Measurements from ENCODE around the gene ASL. TPM values are rescaled to one million over a fixed set of nuclear protein-coding genes. Genes with fewer than 3 reads are reported as not detected.

Gene ASL
- total RNA-seq, 1 donor from 2014 or later: 27.7 TPM

- Histone ChIP-seq H4K20me1 (ENCODE audit: insufficient read depth, low read length) (no peaks in the 10 kb centered on the region), H3K79me2 (ENCODE audit: insufficient read depth, low read length) (no peaks in the 10 kb centered on the region), H2AFZ (ENCODE audit: low read depth, low read length) (no peak overlapping the region), H3K27me3 (ENCODE audit: insufficient read depth, low read length) (no peaks in the 10 kb centered on the region), H3K27ac (ENCODE audit: low read depth, low read length) (no peak overlapping the region), H3K36me3 (ENCODE audit: insufficient read depth, low read length) (no peaks in the 10 kb centered on the region), H3K4me2 (ENCODE audit: low read length) (no peak overlapping the region), H3K4me3 (ENCODE audit: insufficient read depth, low read depth, low read length) (no peak overlapping the region), H3K9ac (ENCODE audit: low read length) (no peak overlapping the region), H3K4me1 (ENCODE audit: insufficient read depth, low read length) (peaks cover 19% of the 10 kb centered on the region), H3K9me3 (ENCODE audit: insufficient read depth, low read depth, low read length) (no peaks in the 10 kb centered on the region)
- no peak overlapping the region for H3K4me3 Mint-ChIP-seq (ENCODE audit: unreplicated experiment)
- peaks cover 11% of the 10 kb centered on the region for H3K4me1 Mint-ChIP-seq (ENCODE audit: low read depth, unreplicated experiment)
- no peaks in the 10 kb centered on the region for H3K9me3 Mint-ChIP-seq (ENCODE audit: unreplicated experiment)
- H3K27me3 Mint-ChIP-seq (ENCODE audit: low read depth, unreplicated experiment): no peaks in the 10 kb centered on the region
- TF ChIP-seq, protein P1, sequence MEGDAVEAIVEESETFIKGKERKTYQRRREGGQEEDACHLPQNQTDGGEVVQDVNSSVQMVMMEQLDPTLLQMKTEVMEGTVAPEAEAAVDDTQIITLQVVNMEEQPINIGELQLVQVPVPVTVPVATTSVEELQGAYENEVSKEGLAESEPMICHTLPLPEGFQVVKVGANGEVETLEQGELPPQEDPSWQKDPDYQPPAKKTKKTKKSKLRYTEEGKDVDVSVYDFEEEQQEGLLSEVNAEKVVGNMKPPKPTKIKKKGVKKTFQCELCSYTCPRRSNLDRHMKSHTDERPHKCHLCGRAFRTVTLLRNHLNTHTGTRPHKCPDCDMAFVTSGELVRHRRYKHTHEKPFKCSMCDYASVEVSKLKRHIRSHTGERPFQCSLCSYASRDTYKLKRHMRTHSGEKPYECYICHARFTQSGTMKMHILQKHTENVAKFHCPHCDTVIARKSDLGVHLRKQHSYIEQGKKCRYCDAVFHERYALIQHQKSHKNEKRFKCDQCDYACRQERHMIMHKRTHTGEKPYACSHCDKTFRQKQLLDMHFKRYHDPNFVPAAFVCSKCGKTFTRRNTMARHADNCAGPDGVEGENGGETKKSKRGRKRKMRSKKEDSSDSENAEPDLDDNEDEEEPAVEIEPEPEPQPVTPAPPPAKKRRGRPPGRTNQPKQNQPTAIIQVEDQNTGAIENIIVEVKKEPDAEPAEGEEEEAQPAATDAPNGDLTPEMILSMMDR (IDR thresholded peaks at IDR 0.05; ENCODE audit: insufficient read depth, low read depth, low read length): no peak
- TF ChIP-seq EZH2 (IDR thresholded peaks at IDR 0.05; ENCODE audit: insufficient read depth, low read length): no peak
- H3K27ac Mint-ChIP-seq (ENCODE audit: unreplicated experiment): peak overlapping the region; percentile 47
- FAIRE-seq (no peak), DNase-seq (ENCODE audit: low read depth) (no peak)
- no peaks in the 10 kb centered on the region for H3K36me3 Mint-ChIP-seq (ENCODE audit: low read depth, unreplicated experiment)
These were observed 21.6 kb upstream of the ASL start for GRCh38 chr7:66054063-66054462.

GRCh38 chr7:66055321-66055956 is 20.2 kb upstream of the ASL start:
- Mint-ChIP-seq H3K27ac (ENCODE audit: unreplicated experiment) (no peak overlapping the region), H3K9me3 (ENCODE audit: unreplicated experiment) (no peaks in the 10 kb centered on the region), H3K4me3 (ENCODE audit: unreplicated experiment) (no peak overlapping the region), H3K36me3 (ENCODE audit: low read depth, unreplicated experiment) (no peaks in the 10 kb centered on the region), H3K4me1 (ENCODE audit: low read depth, unreplicated experiment) (peaks cover 9% of the 10 kb centered on the region), H3K27me3 (ENCODE audit: low read depth, unreplicated experiment) (no peaks in the 10 kb centered on the region)
- H3K9me3 ChIP-seq (ENCODE audit: insufficient read depth, low read depth, low read length): no peaks in the 10 kb centered on the region
- no peak overlapping the region for H2AFZ ChIP-seq (ENCODE audit: low read depth, low read length)
- H3K4me3 ChIP-seq (ENCODE audit: insufficient read depth, low read depth, low read length): no peak overlapping the region
- TF ChIP-seq EZH2 (IDR thresholded peaks at IDR 0.05; ENCODE audit: insufficient read depth, low read length): no peak
- H3K36me3 ChIP-seq (ENCODE audit: insufficient read depth, low read length): no peaks in the 10 kb centered on the region
- FAIRE-seq: no peak
- no peaks in the 10 kb centered on the region for H3K79me2 ChIP-seq (ENCODE audit: insufficient read depth, low read length)
- H3K9ac ChIP-seq (ENCODE audit: low read length): no peak overlapping the region
- H3K4me1 ChIP-seq (ENCODE audit: insufficient read depth, low read length): peaks cover 19% of the 10 kb centered on the region
- H4K20me1 ChIP-seq (ENCODE audit: insufficient read depth, low read length): no peaks in the 10 kb centered on the region
- DNase-seq (ENCODE audit: low read depth): peak; percentile 40
- H3K27me3 ChIP-seq (ENCODE audit: insufficient read depth, low read length): no peaks in the 10 kb centered on the region
- no peak overlapping the region for H3K27ac ChIP-seq (ENCODE audit: low read depth, low read length)
- no peak overlapping the region for H3K4me2 ChIP-seq (ENCODE audit: low read length)

DNA sequence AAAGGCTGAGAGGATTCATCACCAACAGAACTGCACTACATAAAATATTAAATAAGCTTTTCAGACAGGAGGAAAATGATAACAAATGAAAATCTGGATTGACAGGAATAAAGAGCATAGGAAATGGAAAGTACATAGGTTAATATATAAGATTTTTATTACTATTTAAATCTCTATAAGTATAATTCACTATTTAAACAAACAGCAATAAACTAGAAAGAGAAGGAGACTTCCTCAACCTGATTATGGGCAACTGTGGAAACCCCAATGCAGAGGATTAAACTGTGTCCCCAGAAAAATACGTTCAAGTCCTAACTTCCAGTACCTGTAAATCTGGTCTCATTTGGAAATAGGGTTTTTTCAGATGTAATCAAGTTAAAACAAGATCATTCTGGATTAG is 14.8 kb upstream of the ASL start:
- no peaks in the 10 kb centered on the region for H3K79me2 ChIP-seq (ENCODE audit: insufficient read depth, low read length)
- no peaks in the 10 kb centered on the region for H3K27me3 Mint-ChIP-seq (ENCODE audit: low read depth, unreplicated experiment)
- FAIRE-seq (no peak), DNase-seq (ENCODE audit: low read depth) (no peak)
- no peak overlapping the region for H2AFZ ChIP-seq (ENCODE audit: low read depth, low read length)
- H3K9me3 Mint-ChIP-seq (ENCODE audit: unreplicated experiment): no peaks in the 10 kb centered on the region
- H3K36me3 ChIP-seq (ENCODE audit: insufficient read depth, low read length): no peaks in the 10 kb centered on the region
- TF ChIP-seq, protein P1 (IDR thresholded peaks at IDR 0.05; ENCODE audit: insufficient read depth, low read depth, low read length): no peak
- no peak for TF ChIP-seq EZH2 (IDR thresholded peaks at IDR 0.05; ENCODE audit: insufficient read depth, low read length)
- H3K4me1 Mint-ChIP-seq (ENCODE audit: low read depth, unreplicated experiment): no peaks in the 10 kb centered on the region
- H3K27ac Mint-ChIP-seq (ENCODE audit: unreplicated experiment): no peak overlapping the region
- no peak overlapping the region for H3K27ac ChIP-seq (ENCODE audit: low read depth, low read length)
- H3K4me1 ChIP-seq (ENCODE audit: insufficient read depth, low read length): no peaks in the 10 kb centered on the region
- H3K27me3 ChIP-seq (ENCODE audit: insufficient read depth, low read length): no peaks in the 10 kb centered on the region
- H3K9me3 ChIP-seq (ENCODE audit: insufficient read depth, low read depth, low read length): no peaks in the 10 kb centered on the region
- H3K9ac ChIP-seq (ENCODE audit: low read length): no peak overlapping the region
- H4K20me1 ChIP-seq (ENCODE audit: insufficient read depth, low read length): no peaks in the 10 kb centered on the region
- H3K36me3 Mint-ChIP-seq (ENCODE audit: low read depth, unreplicated experiment): no peaks in the 10 kb centered on the region
- H3K4me3 ChIP-seq (ENCODE audit: insufficient read depth, low read depth, low read length): no peak overlapping the region
- no peak overlapping the region for H3K4me2 ChIP-seq (ENCODE audit: low read length)
- H3K4me3 Mint-ChIP-seq (ENCODE audit: unreplicated experiment): no peak overlapping the region

All from astrocyte (in vitro differentiated cells and primary cell).